GM12878 (cell line): ENCODE results near the gene EPHA2. TPM values are rescaled to one million over a fixed set of nuclear protein-coding genes. Genes with fewer than 3 reads are reported as not detected.

Experiments
- ATAC-seq: fragments of 200-7000 bp; cut with Tn5 transposase; 3 replicates; pipeline ENCODE4 v1.9.1; 2020; ENCODE audit warnings: mild to moderate bottlenecking, moderate library complexity
- BruUV-seq: library from RNA; stranded (reverse); fragments of 400-500 nt; replicated peaks from 2 replicates; lab custom pipeline; 2021; lab: Mats Ljungman, UMichigan
- CTCF ChIA-PET: fragments of 300-600 bp; sonication (Branson Sonifier 250); formaldehyde crosslinking; extraction: SDS; loops from one replicate; lab custom pipeline; 2021; ENCODE audit warnings: inconsistent platforms; lab: Yijun Ruan, JAX
- POLR2A ChIA-PET: fragments of 350-600 bp; formaldehyde crosslinking; extraction: SDS; loops from one replicate; lab custom pipeline; 2021; ENCODE audit warnings: inconsistent platforms; lab: Charles Lee
- RAD21 ChIA-PET: fragments of 300-600 bp; sonication (Branson Sonifier 250); formaldehyde crosslinking; loops from one replicate; lab custom pipeline; 2023; ENCODE audit warnings: antibody characterized with exemption; ENCODE audit not compliant: unreplicated experiment; lab: Charles Lee
- SMC1A ChIA-PET: fragments of 300-600 bp; sonication (Branson Sonifier 250); formaldehyde crosslinking; loops from one replicate; lab custom pipeline; 2023; ENCODE audit not compliant: unreplicated experiment, uncharacterized antibody; lab: Charles Lee
- DNase-seq: peaks from one replicate; pipeline ENCODE4 v3.0.0-alpha.2; 2011; ENCODE audit warnings: low read depth, low spot score
- FAIRE-seq: peaks from 3 replicates; lab custom pipeline; 2011; peaks lifted over from hg19 to GRCh38; lab: Jason Lieb, UNC
- H2AFZ ChIP-seq: 2 replicates; pipeline ENCODE4 v1.6.0; 2011; ENCODE audit warnings: low read depth, low read length, control low read depth; ENCODE audit not compliant: control insufficient read depth
- H3K27ac ChIP-seq: 2 replicates; pipeline ENCODE4 v1.5.1; 2011; ENCODE audit warnings: control low read depth; ENCODE audit not compliant: control insufficient read depth, insufficient read depth
- H3K27me3 ChIP-seq, 2 experiments: replicated peaks in 1 of 2; 2 replicates each; pipeline versions ENCODE4 v1.6.0 to v1.6.1; 2011; ENCODE audit warnings: low read length in 1 of 2; ENCODE audit not compliant: control insufficient read depth in 2 of 2, insufficient read depth in 2 of 2
- H3K36me3 ChIP-seq, 2 experiments: 2 replicates each; pipeline ENCODE4 v1.5.1; 2011; ENCODE audit warnings: low read length in 1 of 2; ENCODE audit not compliant: control insufficient read depth in 2 of 2, insufficient read depth in 2 of 2
- H3K4me1 ChIP-seq: 2 replicates; pipeline ENCODE4 v1.6.1; 2011; ENCODE audit warnings: mild to moderate bottlenecking, low read length, moderate library complexity, mixed read lengths; ENCODE audit not compliant: control insufficient read depth, insufficient read depth
- H3K4me2 ChIP-seq: 2 replicates; pipeline ENCODE4 v1.6.0; 2011; ENCODE audit warnings: control low read depth; ENCODE audit not compliant: control insufficient read depth, insufficient read depth
- H3K4me3 ChIP-seq: fragments of 200-600 bp; sonication (generic); 2 replicates; pipeline ENCODE4 v1.5.1; 2016
- H3K79me2 ChIP-seq: 2 replicates; pipeline ENCODE4 v1.6.0; 2011; ENCODE audit warnings: low read length; ENCODE audit not compliant: control insufficient read depth, insufficient read depth
- H3K9ac ChIP-seq: 2 replicates; pipeline ENCODE4 v1.8.0; 2011; ENCODE audit warnings: low read length, control low read depth, mixed read lengths; ENCODE audit not compliant: control insufficient read depth, insufficient read depth
- H3K9me3 ChIP-seq: replicated peaks from 3 replicates; pipeline ENCODE4 v1.5.1; 2011; ENCODE audit warnings: mild to moderate bottlenecking, low read length; ENCODE audit not compliant: control insufficient read depth, insufficient read depth
- H4K20me1 ChIP-seq: 2 replicates; pipeline ENCODE4 v1.6.0; 2011; ENCODE audit not compliant: control insufficient read depth, insufficient read depth
- BCL11A ChIP-seq: IDR thresholded peaks from 2 replicates; pipeline ENCODE4 v1.6.1; 2011; ENCODE audit warnings: low read depth, low read length
- CBX3 ChIP-seq: fragments of 200-600 bp; sonication (generic); IDR thresholded peaks from 2 replicates; pipeline ENCODE4 v1.6.1; 2016; ENCODE audit warnings: low read depth, borderline replicate concordance
- DPF2 ChIP-seq: fragments of 450-650 bp; IDR thresholded peaks from 2 replicates; pipeline ENCODE4 v1.6.1; 2017; ENCODE audit warnings: mild to moderate bottlenecking
- IKZF2 ChIP-seq, 2 experiments: fragments of 450-650 bp; IDR thresholded peaks; 2 replicates each; pipeline ENCODE4 v1.6.1; 2017; ENCODE audit warnings: mild to moderate bottlenecking in 2 of 2, moderate library complexity in 2 of 2
- NR2C2 ChIP-seq: IDR thresholded peaks from 2 replicates; pipeline ENCODE4 v1.6.1; 2011; ENCODE audit warnings: borderline replicate concordance, low read depth; ENCODE audit not compliant: control insufficient read depth, insufficient read length
- PAX8 ChIP-seq: fragments of 450-650 bp; IDR thresholded peaks from 2 replicates; pipeline ENCODE4 v1.6.1; 2017; ENCODE audit warnings: mild to moderate bottlenecking, moderate library complexity
- TCF7 ChIP-seq: IDR thresholded peaks from 2 replicates; pipeline ENCODE4 v1.6.1; 2014; ENCODE audit warnings: antibody characterized with exemption, borderline replicate concordance
- YY1 ChIP-seq: IDR thresholded peaks from 2 replicates; pipeline ENCODE4 v1.6.1; 2011; ENCODE audit warnings: low read depth, mild to moderate bottlenecking, low read length
- WGBS: methylation state at CpG from one replicate; pipeline ENCODE4 v1.1.6; 2016; ENCODE audit warnings: low lambda C conversion rate; ENCODE audit not compliant: insufficient replicate concordance, insufficient coverage; ENCODE audit errors: missing lambda C conversion rate; 5-methylcytosine and 5-hydroxymethylcytosine counted together
- in situ Hi-C: fragments of 300-500 bp; cut with MboI; formaldehyde crosslinking; loops from 9 replicates; pipeline ENCODE4 v1.14.3; 2018; ENCODE audit warnings: mixed read lengths
- intact Hi-C: fragments of 100-400 bp; cut with micrococcal nuclease; formaldehyde crosslinking; loops from one replicate; pipeline ENCODE4 v1.14.2; 2022; ENCODE audit not compliant: unreplicated experiment
- polyA plus RNA-seq, 11 experiments: library from polyadenylated mRNA; depleted of rRNA in 4 of 11; unstranded in 6 of 11; stranded (reverse) in 5 of 11; fragments of >200 nt; fragmentation: Nextera tagmentation in 4 of 11; fragmentation: Illumina TruSeq in 1 of 11; extraction: Ambion mirVana in 4 of 11; extraction: Trizol in 1 of 11; gene quantifications; 1 replicate in 1 of 11; 2 replicates in 10 of 11; pipeline versions ENCODE4 v1.2.1 to v1.2.3, GENCODE V29; 2011 to 2016; ENCODE audit warnings: inconsistent platforms in 2 of 11, missing spikeins in 2 of 11, low read depth in 1 of 11
- total RNA-seq, 4 experiments: library from RNA; depleted of rRNA in 3 of 4; stranded (reverse); fragments of >200 nt in 3 of 4; fragmentation: Illumina TruSeq in 1 of 4; extraction: Trizol in 1 of 4; gene quantifications; 2 replicates each; pipeline versions ENCODE4 v1.2.1 to v1.2.3, GENCODE V29; 2013 to 2021
- TF ChIP-seq, protein P1 (sequence below): fragments of 450-650 bp; conservative IDR thresholded peaks from 2 replicates; pipeline ENCODE4 v1.6.1; 2017; ENCODE audit warnings: mild to moderate bottlenecking, moderate library complexity
- TF ChIP-seq, protein P2 (sequence below): fragments of 450-650 bp; IDR thresholded peaks from 2 replicates; pipeline ENCODE4 v1.6.1; 2014; ENCODE audit warnings: mild to moderate bottlenecking
- TF ChIP-seq, protein P3 (sequence below): fragments of 450-650 bp; IDR thresholded peaks from 2 replicates; pipeline ENCODE4 v1.6.1; 2018; ENCODE audit warnings: borderline replicate concordance, mild to moderate bottlenecking; ENCODE audit not compliant: partially characterized antibody
- TF ChIP-seq, protein P4 (sequence below): fragments of 450-650 bp; IDR thresholded peaks from 2 replicates; pipeline ENCODE4 v1.6.1; 2018; ENCODE audit warnings: mild to moderate bottlenecking, low read depth, moderate library complexity; ENCODE audit not compliant: partially characterized antibody
- TF ChIP-seq, protein P5 (sequence below): fragments of 450-650 bp; IDR thresholded peaks from 2 replicates; pipeline ENCODE4 v1.6.1; 2017; ENCODE audit warnings: mild to moderate bottlenecking

Gene EPHA2
- total and polyA plus RNA-seq, 10 of the 15 experiments (the other 5 are each of a cell fraction or from before 2014, with no cell fraction given), result 0.04 to 0.51 (median 0.23) TPM; not detected in 2

DNA sequence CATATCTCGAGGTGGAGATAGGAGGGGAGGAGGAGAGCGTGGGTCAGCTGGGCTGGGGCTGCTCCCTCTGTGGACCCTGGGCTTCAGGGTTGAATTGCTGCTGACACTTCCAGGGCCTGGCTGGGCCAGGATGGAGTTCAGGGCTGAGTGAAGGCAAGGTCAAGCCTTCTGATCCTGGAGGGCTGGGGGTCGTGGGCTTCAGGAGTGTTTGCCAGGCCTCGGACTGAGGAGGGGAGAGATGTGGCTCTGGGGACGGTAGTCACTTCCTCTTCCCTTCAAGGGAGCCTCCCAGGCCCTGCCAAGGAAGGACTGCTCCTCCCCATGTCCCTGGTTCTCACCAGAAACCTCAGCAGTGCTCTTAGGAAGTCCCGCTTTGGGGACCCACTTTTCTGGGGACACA, 70.3 kb downstream of the EPHA2 start:
- H3K36me3 ChIP-seq, result no peaks in the 10 kb centered on the region
- DNase-seq, result no peak
- H2AFZ ChIP-seq, result no peak overlapping the region
- SMC1A ChIA-PET, result interaction anchor here (5.1 kb wide), 1 partner anchor 101 kb away, joined by 49 read pairs; no protein-coding TSS in a partner anchor
- BruUV-seq, result no TSS peak
- 18% methylated on average over 6 of the region's 6 CpGs for WGBS
- no peak for FAIRE-seq
- POLR2A ChIA-PET, result interaction anchor here (0.6 kb wide), 1 partner anchor 270 kb away, joined by 8 read pairs; no protein-coding TSS in a partner anchor
- no peak overlapping the region for H3K4me2 ChIP-seq
- no peaks in the 10 kb centered on the region for H4K20me1 ChIP-seq
- H3K79me2 ChIP-seq, result no peaks in the 10 kb centered on the region
- no peak overlapping the region for H3K27ac ChIP-seq
- ATAC-seq, result no peak
- no peaks in the 10 kb centered on the region for H3K9me3 ChIP-seq
- no peaks in the 10 kb centered on the region; a peak in 1 of 4 replicates for H3K27me3 ChIP-seq
- H3K4me3 ChIP-seq, result no peak overlapping the region
- no peaks in the 10 kb centered on the region for H3K4me1 ChIP-seq
- no peak overlapping the region for H3K9ac ChIP-seq
- RAD21 ChIA-PET, result interaction anchor here (9.7 kb wide), 1 partner anchor 103 kb away, joined by 223 read pairs; no protein-coding TSS in a partner anchor
- intact Hi-C loops, result no loop called here
- CTCF ChIA-PET, result interaction anchor here (0.6 to 10.0 kb wide), 2 partner anchors 102 to 274 kb away, joined by 3 to 375 read pairs; no protein-coding TSS in a partner anchor
- in situ Hi-C loops, result no loop called here
- TF ChIP-seq, protein P1, sequence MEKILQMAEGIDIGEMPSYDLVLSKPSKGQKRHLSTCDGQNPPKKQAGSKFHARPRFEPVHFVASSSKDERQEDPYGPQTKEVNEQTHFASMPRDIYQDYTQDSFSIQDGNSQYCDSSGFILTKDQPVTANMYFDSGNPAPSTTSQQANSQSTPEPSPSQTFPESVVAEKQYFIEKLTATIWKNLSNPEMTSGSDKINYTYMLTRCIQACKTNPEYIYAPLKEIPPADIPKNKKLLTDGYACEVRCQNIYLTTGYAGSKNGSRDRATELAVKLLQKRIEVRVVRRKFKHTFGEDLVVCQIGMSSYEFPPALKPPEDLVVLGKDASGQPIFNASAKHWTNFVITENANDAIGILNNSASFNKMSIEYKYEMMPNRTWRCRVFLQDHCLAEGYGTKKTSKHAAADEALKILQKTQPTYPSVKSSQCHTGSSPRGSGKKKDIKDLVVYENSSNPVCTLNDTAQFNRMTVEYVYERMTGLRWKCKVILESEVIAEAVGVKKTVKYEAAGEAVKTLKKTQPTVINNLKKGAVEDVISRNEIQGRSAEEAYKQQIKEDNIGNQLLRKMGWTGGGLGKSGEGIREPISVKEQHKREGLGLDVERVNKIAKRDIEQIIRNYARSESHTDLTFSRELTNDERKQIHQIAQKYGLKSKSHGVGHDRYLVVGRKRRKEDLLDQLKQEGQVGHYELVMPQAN, result no peak
- no peak for TF ChIP-seq DPF2
- TF ChIP-seq PAX8, result no peak
- no peak for TF ChIP-seq IKZF2 (IDR thresholded peaks at IDR 0.05)
- TF ChIP-seq, protein P2, sequence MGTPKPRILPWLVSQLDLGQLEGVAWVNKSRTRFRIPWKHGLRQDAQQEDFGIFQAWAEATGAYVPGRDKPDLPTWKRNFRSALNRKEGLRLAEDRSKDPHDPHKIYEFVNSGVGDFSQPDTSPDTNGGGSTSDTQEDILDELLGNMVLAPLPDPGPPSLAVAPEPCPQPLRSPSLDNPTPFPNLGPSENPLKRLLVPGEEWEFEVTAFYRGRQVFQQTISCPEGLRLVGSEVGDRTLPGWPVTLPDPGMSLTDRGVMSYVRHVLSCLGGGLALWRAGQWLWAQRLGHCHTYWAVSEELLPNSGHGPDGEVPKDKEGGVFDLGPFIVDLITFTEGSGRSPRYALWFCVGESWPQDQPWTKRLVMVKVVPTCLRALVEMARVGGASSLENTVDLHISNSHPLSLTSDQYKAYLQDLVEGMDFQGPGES, result no peak
- TF ChIP-seq, protein P3, sequence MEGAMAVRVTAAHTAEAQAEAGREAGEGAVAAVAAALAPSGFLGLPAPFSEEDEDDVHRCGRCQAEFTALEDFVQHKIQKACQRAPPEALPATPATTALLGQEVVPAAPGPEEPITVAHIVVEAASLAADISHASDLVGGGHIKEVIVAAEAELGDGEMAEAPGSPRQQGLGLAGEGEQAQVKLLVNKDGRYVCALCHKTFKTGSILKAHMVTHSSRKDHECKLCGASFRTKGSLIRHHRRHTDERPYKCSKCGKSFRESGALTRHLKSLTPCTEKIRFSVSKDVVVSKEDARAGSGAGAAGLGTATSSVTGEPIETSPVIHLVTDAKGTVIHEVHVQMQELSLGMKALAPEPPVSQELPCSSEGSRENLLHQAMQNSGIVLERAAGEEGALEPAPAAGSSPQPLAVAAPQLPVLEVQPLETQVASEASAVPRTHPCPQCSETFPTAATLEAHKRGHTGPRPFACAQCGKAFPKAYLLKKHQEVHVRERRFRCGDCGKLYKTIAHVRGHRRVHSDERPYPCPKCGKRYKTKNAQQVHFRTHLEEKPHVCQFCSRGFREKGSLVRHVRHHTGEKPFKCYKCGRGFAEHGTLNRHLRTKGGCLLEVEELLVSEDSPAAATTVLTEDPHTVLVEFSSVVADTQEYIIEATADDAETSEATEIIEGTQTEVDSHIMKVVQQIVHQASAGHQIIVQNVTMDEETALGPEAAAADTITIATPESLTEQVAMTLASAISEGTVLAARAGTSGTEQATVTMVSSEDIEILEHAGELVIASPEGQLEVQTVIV, result no peak
- TF ChIP-seq TCF7, result no peak
- TF ChIP-seq BCL11A, result no peak
- no peak for TF ChIP-seq YY1
- no peak for TF ChIP-seq CBX3
- TF ChIP-seq, protein P4, sequence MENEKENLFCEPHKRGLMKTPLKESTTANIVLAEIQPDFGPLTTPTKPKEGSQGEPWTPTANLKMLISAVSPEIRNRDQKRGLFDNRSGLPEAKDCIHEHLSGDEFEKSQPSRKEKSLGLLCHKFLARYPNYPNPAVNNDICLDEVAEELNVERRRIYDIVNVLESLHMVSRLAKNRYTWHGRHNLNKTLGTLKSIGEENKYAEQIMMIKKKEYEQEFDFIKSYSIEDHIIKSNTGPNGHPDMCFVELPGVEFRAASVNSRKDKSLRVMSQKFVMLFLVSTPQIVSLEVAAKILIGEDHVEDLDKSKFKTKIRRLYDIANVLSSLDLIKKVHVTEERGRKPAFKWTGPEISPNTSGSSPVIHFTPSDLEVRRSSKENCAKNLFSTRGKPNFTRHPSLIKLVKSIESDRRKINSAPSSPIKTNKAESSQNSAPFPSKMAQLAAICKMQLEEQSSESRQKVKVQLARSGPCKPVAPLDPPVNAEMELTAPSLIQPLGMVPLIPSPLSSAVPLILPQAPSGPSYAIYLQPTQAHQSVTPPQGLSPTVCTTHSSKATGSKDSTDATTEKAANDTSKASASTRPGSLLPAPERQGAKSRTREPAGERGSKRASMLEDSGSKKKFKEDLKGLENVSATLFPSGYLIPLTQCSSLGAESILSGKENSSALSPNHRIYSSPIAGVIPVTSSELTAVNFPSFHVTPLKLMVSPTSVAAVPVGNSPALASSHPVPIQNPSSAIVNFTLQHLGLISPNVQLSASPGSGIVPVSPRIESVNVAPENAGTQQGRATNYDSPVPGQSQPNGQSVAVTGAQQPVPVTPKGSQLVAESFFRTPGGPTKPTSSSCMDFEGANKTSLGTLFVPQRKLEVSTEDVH, result no peak
- TF ChIP-seq, protein P5, sequence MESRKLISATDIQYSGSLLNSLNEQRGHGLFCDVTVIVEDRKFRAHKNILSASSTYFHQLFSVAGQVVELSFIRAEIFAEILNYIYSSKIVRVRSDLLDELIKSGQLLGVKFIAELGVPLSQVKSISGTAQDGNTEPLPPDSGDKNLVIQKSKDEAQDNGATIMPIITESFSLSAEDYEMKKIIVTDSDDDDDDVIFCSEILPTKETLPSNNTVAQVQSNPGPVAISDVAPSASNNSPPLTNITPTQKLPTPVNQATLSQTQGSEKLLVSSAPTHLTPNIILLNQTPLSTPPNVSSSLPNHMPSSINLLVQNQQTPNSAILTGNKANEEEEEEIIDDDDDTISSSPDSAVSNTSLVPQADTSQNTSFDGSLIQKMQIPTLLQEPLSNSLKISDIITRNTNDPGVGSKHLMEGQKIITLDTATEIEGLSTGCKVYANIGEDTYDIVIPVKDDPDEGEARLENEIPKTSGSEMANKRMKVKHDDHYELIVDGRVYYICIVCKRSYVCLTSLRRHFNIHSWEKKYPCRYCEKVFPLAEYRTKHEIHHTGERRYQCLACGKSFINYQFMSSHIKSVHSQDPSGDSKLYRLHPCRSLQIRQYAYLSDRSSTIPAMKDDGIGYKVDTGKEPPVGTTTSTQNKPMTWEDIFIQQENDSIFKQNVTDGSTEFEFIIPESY, result no peak
- TF ChIP-seq NR2C2, result no peak
